ENCODE results near the gene SH3RF2.
A peak's percentile ranks its signal among the peaks of the same experiment; 100 is the strongest.

Gene SH3RF2

GRCh38 chr5:145903113-145903512 lies 33.3 kb upstream of the SH3RF2 start:
- peak; percentile 37 for TF ChIP-seq CTCF (conservative IDR thresholded peaks at IDR 0.05; ENCODE audit: low read length)
- no peak overlapping the region for H3K4me3 ChIP-seq (ENCODE audit: low read length)
- no peak for DNase-seq (ENCODE audit: low read depth)

GRCh38 chr5:145903867-145904266 lies 32.5 kb upstream of the SH3RF2 start:
- DNase-seq (ENCODE audit: low read depth), result peak; percentile 67
- TF ChIP-seq CTCF (conservative IDR thresholded peaks at IDR 0.05; ENCODE audit: low read length), result no peak
- no peak overlapping the region for H3K4me3 ChIP-seq (ENCODE audit: low read length)

GRCh38 chr5:145904743-145905142 lies 31.6 kb upstream of the SH3RF2 start:
- H3K4me3 ChIP-seq (ENCODE audit: low read length), result no peak overlapping the region
- TF ChIP-seq CTCF (conservative IDR thresholded peaks at IDR 0.05; ENCODE audit: low read length), result no peak
- no peak for DNase-seq (ENCODE audit: low read depth)

- peak; percentile 35 for DNase-seq (ENCODE audit: low read depth)
- no peak overlapping the region for H3K4me3 ChIP-seq (ENCODE audit: low read length)
- no peak for TF ChIP-seq CTCF (conservative IDR thresholded peaks at IDR 0.05; ENCODE audit: low read length)
Measured at GRCh38 chr5:145906401-145906800, 30.0 kb upstream of the SH3RF2 start.

GRCh38 chr5:145908206-145908960 lies 28.0 kb upstream of the SH3RF2 start:
- peak; percentile 26 for TF ChIP-seq CTCF (conservative IDR thresholded peaks at IDR 0.05; ENCODE audit: low read length)
- DNase-seq (ENCODE audit: low read depth), result no peak

GRCh38 chr5:145911164-145911563 lies 25.2 kb upstream of the SH3RF2 start:
- no peak overlapping the region for H3K4me3 ChIP-seq (ENCODE audit: low read length)
- no peak for TF ChIP-seq CTCF (conservative IDR thresholded peaks at IDR 0.05; ENCODE audit: low read length)
- no peak for DNase-seq (ENCODE audit: low read depth)

More at GRCh38 chr5:145908206-145908960, 28.0 kb upstream of the SH3RF2 start:
- H3K4me3 ChIP-seq (ENCODE audit: low read length), result no peak overlapping the region

GRCh38 chr5:145912019-145912418 lies 24.4 kb upstream of the SH3RF2 start:
- DNase-seq (ENCODE audit: low read depth), result no peak
- no peak overlapping the region for H3K4me3 ChIP-seq (ENCODE audit: low read length)
- no peak for TF ChIP-seq CTCF (conservative IDR thresholded peaks at IDR 0.05; ENCODE audit: low read length)

Data from AG10803 (cell line).